ENCODE data around the gene JPT2.
A peak's percentile ranks its signal among the peaks of the same experiment; 100 is the strongest.
"Not testable (repeated sequence)": the region's sequence is repeated elsewhere in the genome, so short reads cannot be mapped to it uniquely, and the experiment has no call there.

JPT2 gene

GRCh38 chr16:1677339-1677738 is 740 bp upstream of the JPT2 start:
- no peak for DNase-seq

- DNase-seq = peak; percentile 60
Observed at GRCh38 chr16:1678500-1679098, 520 bp downstream of the JPT2 start.

- DNase-seq = no peak
Observed at GRCh38 chr16:1680361-1680760, 2.3 kb downstream of the JPT2 start.

- DNase-seq = no peak
Observed at GRCh38 chr16:1681032-1681431, 3.0 kb downstream of the JPT2 start.

GRCh38 chr16:1687427-1688316 is 9.6 kb downstream of the JPT2 start:
- no peak for DNase-seq

GRCh38 chr16:1688807-1689560 is 10.9 kb downstream of the JPT2 start:
- DNase-seq = no peak

- no peak for DNase-seq
Observed at GRCh38 chr16:1689853-1690252, 11.8 kb downstream of the JPT2 start.

GRCh38 chr16:1690810-1691209 is 12.7 kb downstream of the JPT2 start:
- DNase-seq = no peak

- DNase-seq = no peak
Observed at GRCh38 chr16:1691276-1691675, 13.2 kb downstream of the JPT2 start.

GRCh38 chr16:1691956-1692355 is 13.9 kb downstream of the JPT2 start:
- DNase-seq = no peak

- no peak for DNase-seq
Observed at GRCh38 chr16:1696863-1697262, 18.8 kb downstream of the JPT2 start.

- DNase-seq = no peak
Observed at GRCh38 chr16:1698680-1699079, 20.6 kb downstream of the JPT2 start.

- DNase-seq = no peak
Observed at GRCh38 chr16:1700246-1700645, 22.2 kb downstream of the JPT2 start.

GRCh38 chr16:1701216-1701878 is 23.3 kb downstream of the JPT2 start:
- DNase-seq = no peak

- not testable (repeated sequence) for DNase-seq
Observed at GRCh38 chr16:1705324-1705687, 27.2 kb downstream of the JPT2 start.

GRCh38 chr16:1705688-1706385 is 27.8 kb downstream of the JPT2 start, which contains the start of gene MAPK8IP3:
MAPK8IP3 (plus strand) TSS chr16:1706195; CDS start chr16:1706340, 145 bp downstream.
- peak; percentile 94 for DNase-seq

GRCh38 chr16:1706386-1707192 is 28.5 kb downstream of the JPT2 start:
- peak; percentile 59 for DNase-seq

- peak; percentile 4 for DNase-seq
Observed at GRCh38 chr16:1707193-1707790, 29.2 kb downstream of the JPT2 start.

- no peak for DNase-seq
Observed at GRCh38 chr16:1708083-1708767, 30.1 kb downstream of the JPT2 start.

- no peak for DNase-seq
Observed at GRCh38 chr16:1708768-1709180, 30.7 kb downstream of the JPT2 start.

Measured in activated naive CD4-positive, alpha-beta T cell treated with Interleukin-2 at 50 U/mL for 16 hours (primary cell).